ENCODE data around the gene RAB3D.

Gene RAB3D

DNA sequence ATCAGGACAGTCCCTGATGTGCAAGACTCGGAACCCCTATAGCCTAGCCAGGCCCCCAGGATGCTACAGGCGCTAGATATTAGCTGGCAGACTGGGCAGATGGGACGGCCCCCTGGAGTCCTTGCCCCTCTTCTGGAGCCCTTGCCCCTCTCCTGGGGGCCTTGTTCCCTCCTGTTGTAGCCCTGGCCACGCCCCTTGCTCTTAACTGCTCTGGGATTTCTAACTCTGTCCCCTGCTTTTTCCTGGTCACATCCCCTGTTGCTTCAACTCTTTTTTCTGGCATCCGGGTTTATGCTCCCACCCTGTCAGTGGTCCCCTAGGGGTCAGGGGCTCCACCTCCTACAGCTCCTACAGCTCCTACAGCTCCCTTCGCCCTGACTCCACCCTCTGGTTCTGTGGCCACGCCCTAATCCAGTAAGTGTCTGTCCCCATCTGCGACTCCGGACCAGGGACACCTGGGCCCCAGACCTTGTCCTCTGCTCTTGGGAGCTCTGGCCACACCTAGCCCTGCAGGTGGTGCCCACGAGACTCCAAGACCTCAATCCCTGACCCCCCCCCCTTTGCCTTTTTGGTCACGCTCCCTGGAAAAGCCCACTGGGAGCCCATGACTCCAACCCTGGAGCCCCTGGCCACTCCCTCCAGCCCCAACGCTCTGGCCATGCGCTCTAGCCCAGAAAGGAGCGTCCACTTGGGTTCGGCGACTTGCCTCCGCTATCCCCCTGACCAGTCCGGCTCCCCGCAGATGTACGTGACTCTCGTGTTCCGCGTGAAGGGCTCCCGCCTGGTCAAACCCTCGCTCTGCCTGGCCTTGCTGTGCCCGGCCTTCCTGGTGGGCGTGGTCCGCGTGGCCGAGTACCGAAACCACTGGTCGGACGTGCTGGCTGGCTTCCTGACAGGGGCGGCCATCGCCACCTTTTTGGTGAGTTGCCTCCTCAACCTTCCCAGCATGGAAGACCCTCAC, 22.6 kb upstream of the RAB3D start:
- POLR2A ChIA-PET (ENCODE audit: low non-redundant PET), result no interaction called here
- DNase-seq (ENCODE audit: low spot score), result no peak
- no peak overlapping the region for H3K27ac ChIP-seq
- TF ChIP-seq, protein P1, sequence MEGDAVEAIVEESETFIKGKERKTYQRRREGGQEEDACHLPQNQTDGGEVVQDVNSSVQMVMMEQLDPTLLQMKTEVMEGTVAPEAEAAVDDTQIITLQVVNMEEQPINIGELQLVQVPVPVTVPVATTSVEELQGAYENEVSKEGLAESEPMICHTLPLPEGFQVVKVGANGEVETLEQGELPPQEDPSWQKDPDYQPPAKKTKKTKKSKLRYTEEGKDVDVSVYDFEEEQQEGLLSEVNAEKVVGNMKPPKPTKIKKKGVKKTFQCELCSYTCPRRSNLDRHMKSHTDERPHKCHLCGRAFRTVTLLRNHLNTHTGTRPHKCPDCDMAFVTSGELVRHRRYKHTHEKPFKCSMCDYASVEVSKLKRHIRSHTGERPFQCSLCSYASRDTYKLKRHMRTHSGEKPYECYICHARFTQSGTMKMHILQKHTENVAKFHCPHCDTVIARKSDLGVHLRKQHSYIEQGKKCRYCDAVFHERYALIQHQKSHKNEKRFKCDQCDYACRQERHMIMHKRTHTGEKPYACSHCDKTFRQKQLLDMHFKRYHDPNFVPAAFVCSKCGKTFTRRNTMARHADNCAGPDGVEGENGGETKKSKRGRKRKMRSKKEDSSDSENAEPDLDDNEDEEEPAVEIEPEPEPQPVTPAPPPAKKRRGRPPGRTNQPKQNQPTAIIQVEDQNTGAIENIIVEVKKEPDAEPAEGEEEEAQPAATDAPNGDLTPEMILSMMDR (conservative IDR thresholded peaks at IDR 0.05; ENCODE audit: low read depth), result no peak
- CTCF ChIA-PET, result interaction anchor here (0.5 to 1.2 kb wide), 2 partner anchors 16 to 40 kb away, joined by 3 read pairs; no protein-coding TSS in a partner anchor

DNA sequence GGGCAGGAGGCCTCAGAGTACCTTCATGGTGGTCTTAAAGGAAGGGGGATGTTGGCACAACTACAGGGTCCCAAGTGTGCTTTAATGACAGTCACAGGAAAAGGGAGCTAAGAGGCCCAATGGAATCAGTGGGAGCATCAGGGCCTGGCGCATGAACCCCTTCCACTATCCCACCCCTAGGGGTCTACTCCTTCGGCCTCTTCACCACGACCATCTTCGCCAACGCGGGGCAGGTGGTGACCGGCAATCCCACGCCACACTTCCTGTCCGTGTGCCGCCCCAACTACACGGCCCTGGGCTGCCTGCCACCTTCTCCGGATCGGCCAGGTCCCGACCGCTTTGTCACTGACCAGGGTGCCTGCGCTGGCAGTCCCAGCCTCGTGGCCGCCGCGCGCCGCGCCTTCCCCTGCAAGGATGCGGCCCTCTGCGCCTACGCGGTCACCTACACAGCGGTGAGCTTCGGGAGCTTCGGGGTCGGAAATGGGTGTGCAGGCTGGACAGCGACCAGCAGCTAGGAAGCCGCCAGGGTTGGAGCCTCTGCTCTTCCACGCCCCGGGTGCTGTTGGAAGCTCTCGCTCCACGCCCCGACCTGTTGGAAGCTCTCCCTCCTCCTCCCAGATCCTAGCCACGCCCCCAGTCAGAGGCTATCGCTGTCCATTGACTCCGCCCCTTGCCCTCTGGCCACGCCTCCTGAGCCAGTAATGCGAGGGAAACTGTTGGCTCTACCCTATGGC, 21.7 kb upstream of the RAB3D start:
- ChIA-PET CTCF (interaction anchor here (0.5 to 1.2 kb wide), 3 partner anchors 17 to 39 kb away, joined by 3 read pairs; no protein-coding TSS in a partner anchor), POLR2A (ENCODE audit: low non-redundant PET) (no interaction called here)
- H3K27ac ChIP-seq, result no peak overlapping the region
- DNase-seq (ENCODE audit: low spot score), result no peak
- TF ChIP-seq, protein P1 (conservative IDR thresholded peaks at IDR 0.05; ENCODE audit: low read depth), result no peak

DNA sequence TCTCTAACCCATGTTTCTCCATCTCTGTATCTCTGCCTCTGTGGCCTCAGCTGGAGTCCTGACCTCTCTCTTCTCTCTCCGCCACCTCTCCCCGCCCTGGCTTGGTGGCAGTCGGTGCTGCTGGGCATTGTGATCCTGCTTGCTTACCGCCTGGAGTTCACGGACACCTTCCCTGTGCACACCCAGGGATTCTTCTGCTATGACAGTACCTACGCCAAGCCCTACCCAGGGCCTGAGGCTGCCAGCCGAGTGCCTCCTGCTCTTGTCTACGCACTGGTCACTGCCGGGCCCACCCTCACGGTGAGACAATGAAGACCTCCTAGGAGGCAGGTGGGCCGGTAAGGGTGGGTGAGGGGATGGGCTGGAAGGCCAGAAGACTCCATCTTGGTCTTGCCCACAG, 20.0 kb upstream of the RAB3D start:
- ChIA-PET POLR2A (ENCODE audit: low non-redundant PET) (no interaction called here), CTCF (interaction anchor here (0.6 to 0.7 kb wide), 2 partner anchors 22 to 93 kb away, joined by 3 to 4 read pairs; no protein-coding TSS in a partner anchor)
- H3K27ac ChIP-seq, result peak overlapping the region; percentile 41
- DNase-seq (ENCODE audit: low spot score), result peak; percentile 49
- TF ChIP-seq, protein P1 (conservative IDR thresholded peaks at IDR 0.05; ENCODE audit: low read depth), result no peak

DNA sequence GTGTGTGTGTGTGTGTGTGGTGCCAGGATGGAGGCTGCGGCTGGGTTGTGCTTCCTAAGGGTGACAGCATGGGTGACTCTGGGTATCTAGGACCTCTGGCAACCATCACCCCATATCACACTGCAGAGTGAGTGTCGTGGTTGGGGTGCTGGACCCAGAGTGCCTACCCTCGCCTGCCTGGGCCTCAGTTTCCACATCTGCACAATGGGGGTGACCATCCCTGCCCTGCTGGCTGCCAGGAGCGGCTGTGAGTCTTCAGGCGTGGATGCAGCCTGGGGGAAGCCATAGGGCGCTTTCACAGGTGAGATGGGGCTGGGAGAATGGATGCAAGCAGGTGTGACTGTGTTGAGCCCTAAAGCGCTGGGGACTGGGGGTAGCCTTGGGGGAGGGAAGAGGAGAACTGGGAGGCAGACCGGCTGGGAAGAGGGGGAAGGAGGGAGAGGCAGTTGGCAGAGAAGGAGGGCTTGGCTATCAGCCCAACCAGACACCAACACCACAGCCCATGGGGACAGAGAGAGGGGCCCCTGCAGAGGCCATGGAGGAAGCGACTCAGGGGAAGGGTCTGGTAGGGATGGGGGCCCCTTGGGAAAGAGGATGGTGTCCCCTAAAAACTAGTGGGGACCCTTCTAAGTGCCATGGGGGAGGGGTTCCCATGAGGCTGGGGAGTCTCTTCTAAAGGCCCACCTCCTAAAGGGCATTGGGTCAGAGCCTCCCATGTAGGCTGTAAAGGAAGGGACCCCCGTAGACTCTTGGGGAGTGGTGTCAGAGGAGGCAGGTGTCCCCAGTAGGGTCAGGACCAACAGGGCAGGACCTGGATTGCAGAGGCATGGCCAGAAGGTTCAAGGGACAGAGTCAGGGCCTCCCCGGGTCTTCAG, 17.5 kb upstream of the RAB3D start:
- ChIA-PET POLR2A (ENCODE audit: low non-redundant PET) (no interaction called here), CTCF (no interaction called here)
- peak overlapping the region; percentile 7; the same call in 1 of the 2 replicates for H3K27ac ChIP-seq
- TF ChIP-seq, protein P1 (conservative IDR thresholded peaks at IDR 0.05; ENCODE audit: low read depth), result no peak
- no peak for DNase-seq (ENCODE audit: low spot score)

DNA sequence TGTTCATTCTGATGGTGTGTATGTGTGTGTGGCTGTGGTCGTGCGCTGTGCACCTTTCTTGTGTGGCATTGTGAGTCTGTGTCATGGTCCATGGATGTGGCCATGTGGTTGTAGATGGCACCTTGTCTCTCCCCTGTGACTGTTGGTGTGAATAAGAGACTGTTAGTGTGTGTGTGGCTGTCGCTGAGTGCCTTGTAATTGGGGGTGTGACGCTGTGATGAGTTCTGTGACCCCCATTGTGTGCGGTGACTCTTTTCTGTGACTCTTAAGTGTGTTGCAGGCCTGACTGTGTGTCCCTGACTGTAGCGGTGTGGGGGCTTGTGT, 16.6 kb upstream of the RAB3D start:
- TF ChIP-seq, protein P1 (conservative IDR thresholded peaks at IDR 0.05; ENCODE audit: low read depth), result no peak
- peak overlapping the region; percentile 65 for H3K27ac ChIP-seq
- ChIA-PET POLR2A (ENCODE audit: low non-redundant PET) (no interaction called here), CTCF (no interaction called here)
- DNase-seq (ENCODE audit: low spot score), result no peak

Measured in RWPE1 (cell line).